GM18517 (cell line): ENCODE data around the gene FGF12.

ENCODE experiments used
- ATAC-seq: cut with Tn5 transposase; IDR thresholded peaks from one replicate; pipeline ENCODE4 v1.9.1; 2021; ENCODE audit warnings: mild to moderate bottlenecking, moderate library complexity; ENCODE audit not compliant: unreplicated experiment

FGF12 gene

GRCh38 chr3:192687488-192688152, 39.7 kb downstream of the FGF12 start:
- ATAC-seq: no peak

GRCh38 chr3:192685801-192686200, 41.5 kb downstream of the FGF12 start:
- ATAC-seq: no peak

- no peak for ATAC-seq
These were observed 43.2 kb downstream of the FGF12 start for GRCh38 chr3:192684151-192684550.

- peak; percentile 60 for ATAC-seq
These were observed 51.2 kb downstream of the FGF12 start for GRCh38 chr3:192675958-192676649.

GRCh38 chr3:192655628-192656027, 71.7 kb downstream of the FGF12 start:
- ATAC-seq: no peak

- ATAC-seq: no peak
These were observed 72.3 kb downstream of the FGF12 start for GRCh38 chr3:192655040-192655439.

- no peak for ATAC-seq
These were observed 73.5 kb downstream of the FGF12 start for GRCh38 chr3:192653862-192654261.

- ATAC-seq: no peak
These were observed 74.6 kb downstream of the FGF12 start for GRCh38 chr3:192652727-192653126.

- ATAC-seq: no peak
These were observed 75.4 kb downstream of the FGF12 start for GRCh38 chr3:192651836-192652512.

GRCh38 chr3:192645437-192645836, 81.9 kb downstream of the FGF12 start:
- no peak for ATAC-seq

GRCh38 chr3:192642651-192643050, 84.7 kb downstream of the FGF12 start:
- ATAC-seq: no peak

- ATAC-seq: no peak
These were observed 85.4 kb downstream of the FGF12 start for GRCh38 chr3:192641919-192642318.

- ATAC-seq: no peak
These were observed 87.4 kb downstream of the FGF12 start for GRCh38 chr3:192639987-192640386.

GRCh38 chr3:192637803-192638202, 89.5 kb downstream of the FGF12 start:
- ATAC-seq: no peak

GRCh38 chr3:192636517-192637444, 90.6 kb downstream of the FGF12 start:
- no peak for ATAC-seq

GRCh38 chr3:192629429-192629828, 97.9 kb downstream of the FGF12 start:
- ATAC-seq: no peak

- no peak for ATAC-seq
These were observed 105.4 kb downstream of the FGF12 start for GRCh38 chr3:192621909-192622308.

GRCh38 chr3:192620275-192620674, 107.1 kb downstream of the FGF12 start:
- no peak for ATAC-seq

GRCh38 chr3:192611411-192611810, 115.9 kb downstream of the FGF12 start:
- no peak for ATAC-seq

- ATAC-seq: no peak
These were observed 118.4 kb downstream of the FGF12 start for GRCh38 chr3:192608726-192609600.
